Breast epithelium (tissue), 3 donors: ENCODE data around the gene CEP97.

ENCODE experiments used
- POLR2A ChIP-seq: fragments of 450-650 bp; IDR thresholded peaks from one replicate; pipeline ENCODE4 v1.6.1; 2016; ENCODE audit warnings: antibody characterized with exemption, mild to moderate bottlenecking, moderate library complexity
- TF ChIP-seq, protein P1 (sequence below), 3 donors: fragments of 450-650 bp; IDR thresholded peaks; one replicate each; pipeline ENCODE4 v1.5.1; 2016 to 2017; ENCODE audit warnings: antibody characterized with exemption in 3 of 3, mild to moderate bottlenecking in 3 of 3, moderate library complexity in 3 of 3

DNA sequence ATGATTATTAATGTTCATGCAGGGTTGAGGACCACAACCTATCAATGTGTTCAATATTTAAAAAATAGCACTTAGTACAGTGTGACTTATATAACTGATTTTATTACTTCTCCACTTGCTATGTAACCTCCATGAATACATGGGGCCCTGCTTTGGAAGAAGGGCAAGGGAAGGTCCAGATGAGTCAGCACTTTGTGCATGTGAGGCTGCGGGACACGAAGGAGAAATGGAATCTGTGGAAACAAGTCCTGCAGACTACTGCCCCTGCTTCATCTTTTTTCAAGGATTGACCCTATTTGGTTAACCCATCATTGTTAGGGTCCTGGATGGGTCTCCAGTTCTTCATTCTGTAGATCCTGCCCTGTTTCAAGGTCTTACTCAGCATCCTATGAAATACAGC is 56.2 kb downstream of the CEP97 start:
- TF ChIP-seq, protein P1, sequence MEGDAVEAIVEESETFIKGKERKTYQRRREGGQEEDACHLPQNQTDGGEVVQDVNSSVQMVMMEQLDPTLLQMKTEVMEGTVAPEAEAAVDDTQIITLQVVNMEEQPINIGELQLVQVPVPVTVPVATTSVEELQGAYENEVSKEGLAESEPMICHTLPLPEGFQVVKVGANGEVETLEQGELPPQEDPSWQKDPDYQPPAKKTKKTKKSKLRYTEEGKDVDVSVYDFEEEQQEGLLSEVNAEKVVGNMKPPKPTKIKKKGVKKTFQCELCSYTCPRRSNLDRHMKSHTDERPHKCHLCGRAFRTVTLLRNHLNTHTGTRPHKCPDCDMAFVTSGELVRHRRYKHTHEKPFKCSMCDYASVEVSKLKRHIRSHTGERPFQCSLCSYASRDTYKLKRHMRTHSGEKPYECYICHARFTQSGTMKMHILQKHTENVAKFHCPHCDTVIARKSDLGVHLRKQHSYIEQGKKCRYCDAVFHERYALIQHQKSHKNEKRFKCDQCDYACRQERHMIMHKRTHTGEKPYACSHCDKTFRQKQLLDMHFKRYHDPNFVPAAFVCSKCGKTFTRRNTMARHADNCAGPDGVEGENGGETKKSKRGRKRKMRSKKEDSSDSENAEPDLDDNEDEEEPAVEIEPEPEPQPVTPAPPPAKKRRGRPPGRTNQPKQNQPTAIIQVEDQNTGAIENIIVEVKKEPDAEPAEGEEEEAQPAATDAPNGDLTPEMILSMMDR (IDR thresholded peaks at IDR 0.05) = no peak
- TF ChIP-seq POLR2A = no peak
